HAP-1 (cell line): ENCODE measurements around the gene SLC6A8.
"Not testable (repeated sequence)": the region's sequence is repeated elsewhere in the genome, so short reads cannot be mapped to it uniquely, and the experiment has no call there.

Source experiments
- DNase-seq, 2 experiments: peaks; one replicate each; pipeline ENCODE4 v3.0.0-alpha.2; 2016 to 2020; ENCODE audit warnings: low spot score in 2 of 2
- H3K27me3 ChIP-seq: fragments of 250-450 bp; sonication (Bioruptor Pico); 2 replicates; pipeline ENCODE4 v1.5.1; 2020; ENCODE audit warnings: low read depth, mild to moderate bottlenecking, moderate library complexity
- H3K36me3 ChIP-seq: fragments of 250-450 bp; sonication (Bioruptor Pico); replicated peaks from 2 replicates; pipeline ENCODE4 v1.5.1; 2020; ENCODE audit warnings: mild to moderate bottlenecking
- H3K4me1 ChIP-seq: fragments of 250-450 bp; sonication (Bioruptor Pico); 2 replicates; pipeline ENCODE4 v1.5.1; 2020; ENCODE audit warnings: mild to moderate bottlenecking
- H3K4me3 ChIP-seq: fragments of 250-450 bp; sonication (Bioruptor Pico); 2 replicates; pipeline ENCODE4 v1.5.1; 2020; ENCODE audit warnings: mild to moderate bottlenecking, moderate library complexity
- H3K9me3 ChIP-seq: fragments of 250-450 bp; sonication (Bioruptor Pico); 2 replicates; pipeline ENCODE4 v1.5.1; 2020; ENCODE audit warnings: mild to moderate bottlenecking, moderate library complexity
- in situ Hi-C: fragments of 300-500 bp; cut with MboI; formaldehyde crosslinking; loops from 3 replicates; pipeline ENCODE4 v1.14.3; 2020; ENCODE audit warnings: low sequenced_read_pairs, inconsistent platforms, mixed read lengths

Gene SLC6A8

GRCh38 chrX:153697924-153698865, 10.5 kb downstream of the SLC6A8 start:
- in situ Hi-C loops: no loop called here
- H3K4me3 ChIP-seq: no peak overlapping the region
- H3K36me3 ChIP-seq: peaks cover 47% of the 10 kb centered on the region
- no peak for DNase-seq
- H3K9me3 ChIP-seq: no peaks in the 10 kb centered on the region
- H3K4me1 ChIP-seq: no peaks in the 10 kb centered on the region
- H3K27me3 ChIP-seq: no peaks in the 10 kb centered on the region

- in situ Hi-C loops, DNase-seq, H3K9me3 ChIP-seq, H3K4me3 ChIP-seq, H3K4me1 ChIP-seq, H3K27me3 ChIP-seq: not testable (repeated sequence)
- H3K36me3 ChIP-seq: peaks cover 46% of the 10 kb centered on the region
Observed at GRCh38 chrX:153699210-153699783, 11.6 kb downstream of the SLC6A8 start.

GRCh38 chrX:153699784-153700371, 12.2 kb downstream of the SLC6A8 start:
- H3K4me1 ChIP-seq, H3K4me3 ChIP-seq, in situ Hi-C loops, H3K9me3 ChIP-seq, H3K27me3 ChIP-seq, DNase-seq: not testable (repeated sequence)
- H3K36me3 ChIP-seq: peaks cover 50% of the 10 kb centered on the region

- H3K27me3 ChIP-seq: no peaks in the 10 kb centered on the region
- peaks cover 51% of the 10 kb centered on the region for H3K36me3 ChIP-seq
- H3K4me3 ChIP-seq: no peak overlapping the region
- in situ Hi-C loops: no loop called here
- no peaks in the 10 kb centered on the region for H3K9me3 ChIP-seq
- no peaks in the 10 kb centered on the region for H3K4me1 ChIP-seq
- no peak for DNase-seq
Observed at GRCh38 chrX:153700376-153700945, 12.7 kb downstream of the SLC6A8 start.

- H3K36me3 ChIP-seq: peaks cover 48% of the 10 kb centered on the region
- no peak for DNase-seq
- H3K9me3 ChIP-seq: no peaks in the 10 kb centered on the region
- no peaks in the 10 kb centered on the region for H3K27me3 ChIP-seq
- H3K4me1 ChIP-seq: no peaks in the 10 kb centered on the region
- in situ Hi-C loops: no loop called here
- H3K4me3 ChIP-seq: no peak overlapping the region
Observed at GRCh38 chrX:153700967-153701366, 13.2 kb downstream of the SLC6A8 start.

- no peaks in the 10 kb centered on the region for H3K27me3 ChIP-seq
- no peaks in the 10 kb centered on the region for H3K9me3 ChIP-seq
- DNase-seq: no peak
- H3K4me1 ChIP-seq: no peaks in the 10 kb centered on the region
- no peak overlapping the region for H3K4me3 ChIP-seq
- peaks cover 44% of the 10 kb centered on the region for H3K36me3 ChIP-seq
- in situ Hi-C loops: no loop called here
Observed at GRCh38 chrX:153701706-153702105, 14.0 kb downstream of the SLC6A8 start.

- peaks cover 48% of the 10 kb centered on the region for H3K36me3 ChIP-seq
- no peak overlapping the region for H3K4me3 ChIP-seq
- H3K9me3 ChIP-seq: no peaks in the 10 kb centered on the region
- no peaks in the 10 kb centered on the region for H3K27me3 ChIP-seq
- H3K4me1 ChIP-seq: no peaks in the 10 kb centered on the region
- in situ Hi-C loops: no loop called here
- no peak for DNase-seq
Observed at GRCh38 chrX:153702336-153703035, 14.8 kb downstream of the SLC6A8 start.

- Histone ChIP-seq H3K27me3 (no peaks in the 10 kb centered on the region), H3K4me1 (no peaks in the 10 kb centered on the region), H3K36me3 (peaks cover 53% of the 10 kb centered on the region), H3K9me3 (no peaks in the 10 kb centered on the region), H3K4me3 (no peak overlapping the region)
- DNase-seq: no peak
- in situ Hi-C loops: no loop called here
Observed at GRCh38 chrX:153703036-153703370, 15.3 kb downstream of the SLC6A8 start.

GRCh38 chrX:153704021-153704526, 16.3 kb downstream of the SLC6A8 start:
- in situ Hi-C loops: no loop called here
- no peak for DNase-seq
- Histone ChIP-seq H3K9me3 (no peaks in the 10 kb centered on the region), H3K27me3 (no peaks in the 10 kb centered on the region), H3K36me3 (peaks cover 62% of the 10 kb centered on the region), H3K4me1 (no peaks in the 10 kb centered on the region), H3K4me3 (no peak overlapping the region)

GRCh38 chrX:153704631-153705402, 17.1 kb downstream of the SLC6A8 start:
- DNase-seq, H3K27me3 ChIP-seq, H3K4me1 ChIP-seq, H3K4me3 ChIP-seq, in situ Hi-C loops, H3K9me3 ChIP-seq: not testable (repeated sequence)
- H3K36me3 ChIP-seq: peaks cover 63% of the 10 kb centered on the region

GRCh38 chrX:153705403-153706060, 17.8 kb downstream of the SLC6A8 start:
- H3K4me1 ChIP-seq, in situ Hi-C loops, DNase-seq, H3K4me3 ChIP-seq, H3K27me3 ChIP-seq, H3K9me3 ChIP-seq: not testable (repeated sequence)
- peaks cover 61% of the 10 kb centered on the region for H3K36me3 ChIP-seq

GRCh38 chrX:153706799-153707198, 19.1 kb downstream of the SLC6A8 start:
- no peaks in the 10 kb centered on the region for H3K4me1 ChIP-seq
- no peaks in the 10 kb centered on the region for H3K9me3 ChIP-seq
- H3K4me3 ChIP-seq: no peak overlapping the region
- DNase-seq: no peak
- in situ Hi-C loops: no loop called here
- peaks cover 51% of the 10 kb centered on the region for H3K36me3 ChIP-seq
- no peaks in the 10 kb centered on the region for H3K27me3 ChIP-seq
